IMR-90 (cell line): ENCODE measurements around the gene MAP2K5. TPM values are rescaled to one million over a fixed set of nuclear protein-coding genes. Genes with fewer than 3 reads are reported as not detected.

Source experiments
- ATAC-seq: fragments of 200-7000 bp; cut with Tn5 transposase; 2 replicates; pipeline ENCODE4 v1.9.1; 2020; ENCODE audit warnings: low read depth, mild to moderate bottlenecking, moderate library complexity
- BruUV-seq: library from RNA; stranded (reverse); fragments of 400-500 nt; replicated peaks from 2 replicates; lab custom pipeline; 2021; lab: Mats Ljungman, UMichigan
- CTCF ChIA-PET: fragments of 300-600 bp; formaldehyde crosslinking; extraction: SDS; loops from one replicate; lab custom pipeline; 2021; ENCODE audit warnings: antibody characterized with exemption; lab: Yijun Ruan, JAX
- POLR2A ChIA-PET: fragments of 300-600 bp; sonication (Branson Sonifier 250); formaldehyde crosslinking; loops from one replicate; lab custom pipeline; 2022; ENCODE audit warnings: antibody characterized with exemption; ENCODE audit not compliant: unreplicated experiment; lab: Charles Lee
- DNase-seq: peaks from one replicate; pipeline ENCODE4 v3.0.0; 2013
- H2AFZ ChIP-seq: replicated peaks from 2 replicates; pipeline ENCODE3; 2013; ENCODE audit warnings: low read length, mild to moderate bottlenecking; ENCODE audit not compliant: poor library complexity
- H2AK5ac ChIP-seq: 2 replicates; pipeline ENCODE4 v1.6.1; 2013; ENCODE audit warnings: low read depth, low read length, inconsistent platforms
- H2AK9ac ChIP-seq: replicated peaks from 2 replicates; pipeline ENCODE3; 2013; ENCODE audit warnings: mild to moderate bottlenecking, low read depth, low read length, moderate library complexity; ENCODE audit not compliant: poor library complexity
- H2BK120ac ChIP-seq: 2 replicates; pipeline ENCODE4 v1.6.1; 2013; ENCODE audit warnings: low read depth, low read length, inconsistent platforms
- H2BK15ac ChIP-seq: 3 replicates; pipeline ENCODE4 v1.6.1; 2013; ENCODE audit warnings: low read depth, low read length, inconsistent platforms
- H2BK20ac ChIP-seq: 2 replicates; pipeline ENCODE4 v1.6.1; 2013; ENCODE audit warnings: low read depth, mild to moderate bottlenecking, inconsistent platforms, low read length, moderate library complexity
- H2BK5ac ChIP-seq: 2 replicates; pipeline ENCODE4 v1.6.1; 2013; ENCODE audit warnings: mild to moderate bottlenecking, low read depth, low read length, inconsistent platforms; ENCODE audit not compliant: poor library complexity, severe bottlenecking
- H3K14ac ChIP-seq: replicated peaks from 2 replicates; pipeline ENCODE4 v1.6.1; 2013; ENCODE audit warnings: low read depth, low read length, inconsistent platforms
- H3K18ac ChIP-seq: 2 replicates; pipeline ENCODE4 v1.6.1; 2013; ENCODE audit warnings: low read depth, low read length, control low read depth
- H3K23ac ChIP-seq: 2 replicates; pipeline ENCODE4 v1.6.1; 2013; ENCODE audit warnings: low read depth, low read length, inconsistent platforms
- H3K27ac ChIP-seq: 2 replicates; pipeline ENCODE4 v1.5.1; 2013; ENCODE audit warnings: mild to moderate bottlenecking, control low read depth, low read length; ENCODE audit not compliant: insufficient read depth
- H3K27me3 ChIP-seq: 2 replicates; pipeline ENCODE4 v1.6.1; 2013; ENCODE audit warnings: low read length; ENCODE audit not compliant: control insufficient read depth, insufficient read depth
- H3K36me3 ChIP-seq: 2 replicates; pipeline ENCODE4 v1.6.1; 2013; ENCODE audit warnings: low read length, mixed read lengths; ENCODE audit not compliant: control insufficient read depth, insufficient read depth
- H3K4ac ChIP-seq: 2 replicates; pipeline ENCODE4 v1.6.1; 2013; ENCODE audit warnings: low read depth, low read length, inconsistent platforms
- H3K4me1 ChIP-seq: 2 replicates; pipeline ENCODE4 v1.6.1; 2013; ENCODE audit warnings: low read length, mixed read lengths; ENCODE audit not compliant: control insufficient read depth, insufficient read depth
- H3K4me2 ChIP-seq: 2 replicates; pipeline ENCODE4 v1.6.1; 2013; ENCODE audit warnings: low read depth, mild to moderate bottlenecking, control low read depth, low read length, moderate library complexity
- H3K4me3 ChIP-seq: 2 replicates; pipeline ENCODE4 v1.5.1; 2013; ENCODE audit warnings: low read depth, mild to moderate bottlenecking, control low read depth, low read length, moderate library complexity; ENCODE audit not compliant: insufficient read depth
- H3K56ac ChIP-seq: 2 replicates; pipeline ENCODE4 v1.6.1; 2013; ENCODE audit warnings: low read length, inconsistent platforms; ENCODE audit not compliant: insufficient read depth; ENCODE audit errors: extremely low read depth
- H3K79me1 ChIP-seq, 2 experiments: 2 replicates each; pipeline ENCODE4 v1.6.1; 2013; ENCODE audit warnings: low read length in 2 of 2, inconsistent platforms in 1 of 2, low read depth in 1 of 2
- H3K9ac ChIP-seq: 2 replicates; pipeline ENCODE4 v1.6.1; 2013; ENCODE audit warnings: low read depth, low read length, control low read depth
- H3K9me1 ChIP-seq: 2 replicates; pipeline ENCODE4 v1.6.1; 2013; ENCODE audit warnings: low read length, inconsistent platforms; ENCODE audit not compliant: insufficient read depth
- H3K9me3 ChIP-seq: 2 replicates; pipeline ENCODE4 v1.6.1; 2013; ENCODE audit warnings: low read length; ENCODE audit not compliant: control insufficient read depth, insufficient read depth
- H4K20me1 ChIP-seq: 2 replicates; pipeline ENCODE4 v1.6.1; 2013; ENCODE audit warnings: low read length, inconsistent platforms; ENCODE audit not compliant: insufficient read depth
- H4K5ac ChIP-seq: 2 replicates; pipeline ENCODE4 v1.6.1; 2013; ENCODE audit warnings: mild to moderate bottlenecking, low read depth, low read length, control low read depth
- H4K8ac ChIP-seq, 2 experiments: 2 replicates each; pipeline ENCODE4 v1.6.1; 2013; ENCODE audit warnings: low read depth in 2 of 2, low read length in 2 of 2, control low read depth in 1 of 2, inconsistent platforms in 1 of 2
- H4K91ac ChIP-seq: 2 replicates; pipeline ENCODE4 v1.6.1; 2013; ENCODE audit warnings: low read depth, low read length, inconsistent platforms; ENCODE audit not compliant: insufficient read depth
- CEBPB ChIP-seq: IDR thresholded peaks from 2 replicates; pipeline ENCODE4 v1.6.1; 2012; ENCODE audit warnings: low read depth, low read length, improper control_type of control experiment
- FOS ChIP-seq: fragments of 150-350 bp; IDR thresholded peaks from 2 replicates; pipeline ENCODE4 v1.6.1; 2016; ENCODE audit warnings: low read depth, low read length
- MAFK ChIP-seq: IDR thresholded peaks from 2 replicates; pipeline ENCODE4 v1.6.1; 2012; ENCODE audit warnings: low read depth, low read length, improper control_type of control experiment
- MAZ ChIP-seq: IDR thresholded peaks from 2 replicates; pipeline ENCODE4 v1.6.1; 2012; ENCODE audit warnings: low read depth, mild to moderate bottlenecking, low read length, improper control_type of control experiment, moderate library complexity, borderline replicate concordance
- NFE2L2 ChIP-seq: fragments of 150-350 bp; IDR thresholded peaks from 2 replicates; pipeline ENCODE4 v1.6.1; 2016; ENCODE audit warnings: low read depth, mild to moderate bottlenecking, low read length
- RAD21 ChIP-seq: IDR thresholded peaks from 2 replicates; pipeline ENCODE4 v1.6.1; 2012; ENCODE audit warnings: low read length, improper control_type of control experiment
- RFX5 ChIP-seq: IDR thresholded peaks from 2 replicates; pipeline ENCODE4 v1.8.0; 2012; ENCODE audit warnings: low read depth, mild to moderate bottlenecking, low read length, moderate library complexity
- SMC3 ChIP-seq: fragments of 150-350 bp; IDR thresholded peaks from 2 replicates; pipeline ENCODE4 v1.6.1; 2016; ENCODE audit warnings: low read depth, mild to moderate bottlenecking, antibody characterized with exemption, low read length, moderate library complexity
- WGBS, 2 experiments: methylation state at CpG; one replicate each; pipeline versions ENCODE4 v1.1.5 to v1.1.7; 2013; ENCODE audit warnings: missing lambda C conversion rate in 2 of 2; ENCODE audit not compliant: insufficient read length in 1 of 2; ENCODE audit errors: extremely low coverage in 2 of 2; 5-methylcytosine and 5-hydroxymethylcytosine counted together
- dilution Hi-C: fragments of 300-500 bp; cut with HindIII; formaldehyde crosslinking; loops from one replicate; pipeline ENCODE4 v1.14.3; 2018; ENCODE audit warnings: low sequenced_read_pairs; ENCODE audit not compliant: unreplicated experiment
- in situ Hi-C: fragments of 300-500 bp; cut with MboI; formaldehyde crosslinking; loops from 3 replicates; pipeline ENCODE4 v1.14.3; 2019; ENCODE audit warnings: low sequenced_read_pairs, inconsistent platforms, mixed read lengths
- intact Hi-C: fragments of 100-400 bp; cut with micrococcal nuclease; formaldehyde crosslinking; loops from 2 replicates; pipeline ENCODE4 v1.10.0; 2022
- polyA plus RNA-seq, 3 experiments: library from polyadenylated mRNA; depleted of rRNA; stranded (reverse); fragments of >200 nt; gene quantifications; 2 replicates each; pipeline ENCODE4 v1.2.3, GENCODE V29; 2012; ENCODE audit warnings: low replicate concordance in 1 of 3
- total RNA-seq: library from RNA; depleted of rRNA; stranded (reverse); fragments of >200 nt; gene quantifications from 2 replicates; pipeline ENCODE4 v1.2.3, GENCODE V29; 2012
- TF ChIP-seq, protein P1 (sequence below): conservative IDR thresholded peaks from 2 replicates; pipeline ENCODE4 v1.5.1; 2012; ENCODE audit warnings: mild to moderate bottlenecking, low read depth, low read length, improper control_type of control experiment
- TF ChIP-seq, protein P2 (sequence below): fragments of 150-350 bp; IDR thresholded peaks from 2 replicates; pipeline ENCODE4 v1.6.1; 2017; ENCODE audit warnings: mild to moderate bottlenecking, antibody characterized with exemption, low read length, low read depth

The MAP2K5 gene
- total and polyA plus RNA-seq, 2 of the 4 experiments (the other 2 are of a cell fraction): 1.6 to 6.1 TPM

DNA sequence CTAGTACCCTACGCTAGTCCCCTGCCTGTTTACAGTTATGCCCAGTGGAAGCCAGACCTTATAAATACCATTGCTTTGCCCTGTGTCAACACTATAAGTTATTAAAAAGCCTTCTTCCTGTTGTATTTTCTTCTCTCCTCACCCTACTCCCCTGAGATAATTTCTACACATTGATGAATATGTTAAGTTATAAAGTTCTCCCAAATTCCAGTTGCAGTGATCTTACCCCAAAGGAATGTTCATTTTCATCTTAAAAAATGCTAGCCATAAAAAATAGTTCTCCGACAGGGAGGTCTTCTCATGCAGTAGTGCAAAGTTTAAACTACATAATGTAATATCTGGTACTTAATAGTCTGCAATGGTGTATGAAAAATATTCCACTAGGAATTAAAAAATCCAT, 58.6 kb downstream of the MAP2K5 start:
- CTCF ChIA-PET: no interaction called here
- Histone ChIP-seq H2AK5ac (no peak overlapping the region), H3K9me1 (0 out of 2 replicates have a peak, but pooled peaks cover 4% of the 10 kb centered on the region), H4K5ac (no peak overlapping the region), H3K36me3 (peaks cover 5% of the 10 kb centered on the region), H2AFZ (no peak overlapping the region), H3K56ac (no peak overlapping the region), H3K79me1 (no peaks in the 10 kb centered on the region), H3K9me3 (no peaks in the 10 kb centered on the region), H3K9ac (no peak overlapping the region), H3K23ac (no peak overlapping the region), H3K27me3 (no peaks in the 10 kb centered on the region), H3K18ac (no peak overlapping the region), H2BK120ac (no peak overlapping the region), H3K4me3 (no peak overlapping the region), H3K27ac (no peak overlapping the region), H2BK15ac (no peak overlapping the region), H3K4me2 (no peak overlapping the region), H3K4ac (no peak overlapping the region), H3K4me1 (no peaks in the 10 kb centered on the region), H2BK5ac (no peak overlapping the region), H2AK9ac (no peak overlapping the region), H3K14ac (no peak overlapping the region), H4K20me1 (no peaks in the 10 kb centered on the region), H4K8ac (no peak overlapping the region), H2BK20ac (no peak overlapping the region), H4K91ac (no peak overlapping the region)
- in situ Hi-C loops: no loop called here
- POLR2A ChIA-PET: interaction anchor here (0.5 kb wide), 1 partner anchor 250 kb away, joined by 7 read pairs; no protein-coding TSS in a partner anchor
- peak; percentile 63 for ATAC-seq
- WGBS, 2 experiments: no CpG with 5 or more reads among the region's 2 CpGs
- dilution Hi-C loops: no loop called here
- no TSS peak for BruUV-seq
- intact Hi-C loops: no loop called here
- DNase-seq: peak; percentile 4
- TF ChIP-seq, protein P1, sequence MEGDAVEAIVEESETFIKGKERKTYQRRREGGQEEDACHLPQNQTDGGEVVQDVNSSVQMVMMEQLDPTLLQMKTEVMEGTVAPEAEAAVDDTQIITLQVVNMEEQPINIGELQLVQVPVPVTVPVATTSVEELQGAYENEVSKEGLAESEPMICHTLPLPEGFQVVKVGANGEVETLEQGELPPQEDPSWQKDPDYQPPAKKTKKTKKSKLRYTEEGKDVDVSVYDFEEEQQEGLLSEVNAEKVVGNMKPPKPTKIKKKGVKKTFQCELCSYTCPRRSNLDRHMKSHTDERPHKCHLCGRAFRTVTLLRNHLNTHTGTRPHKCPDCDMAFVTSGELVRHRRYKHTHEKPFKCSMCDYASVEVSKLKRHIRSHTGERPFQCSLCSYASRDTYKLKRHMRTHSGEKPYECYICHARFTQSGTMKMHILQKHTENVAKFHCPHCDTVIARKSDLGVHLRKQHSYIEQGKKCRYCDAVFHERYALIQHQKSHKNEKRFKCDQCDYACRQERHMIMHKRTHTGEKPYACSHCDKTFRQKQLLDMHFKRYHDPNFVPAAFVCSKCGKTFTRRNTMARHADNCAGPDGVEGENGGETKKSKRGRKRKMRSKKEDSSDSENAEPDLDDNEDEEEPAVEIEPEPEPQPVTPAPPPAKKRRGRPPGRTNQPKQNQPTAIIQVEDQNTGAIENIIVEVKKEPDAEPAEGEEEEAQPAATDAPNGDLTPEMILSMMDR: no peak
- no peak for TF ChIP-seq MAZ
- TF ChIP-seq RFX5: no peak
- TF ChIP-seq NFE2L2: no peak
- TF ChIP-seq MAFK: no peak
- no peak for TF ChIP-seq RAD21
- no peak for TF ChIP-seq CEBPB
- TF ChIP-seq FOS: no peak
- TF ChIP-seq, protein P2, sequence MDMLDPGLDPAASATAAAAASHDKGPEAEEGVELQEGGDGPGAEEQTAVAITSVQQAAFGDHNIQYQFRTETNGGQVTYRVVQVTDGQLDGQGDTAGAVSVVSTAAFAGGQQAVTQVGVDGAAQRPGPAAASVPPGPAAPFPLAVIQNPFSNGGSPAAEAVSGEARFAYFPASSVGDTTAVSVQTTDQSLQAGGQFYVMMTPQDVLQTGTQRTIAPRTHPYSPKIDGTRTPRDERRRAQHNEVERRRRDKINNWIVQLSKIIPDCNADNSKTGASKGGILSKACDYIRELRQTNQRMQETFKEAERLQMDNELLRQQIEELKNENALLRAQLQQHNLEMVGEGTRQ: no peak
- TF ChIP-seq SMC3: no peak
